ENCODE measurements around the gene HECTD1.

HECTD1 gene

DNA sequence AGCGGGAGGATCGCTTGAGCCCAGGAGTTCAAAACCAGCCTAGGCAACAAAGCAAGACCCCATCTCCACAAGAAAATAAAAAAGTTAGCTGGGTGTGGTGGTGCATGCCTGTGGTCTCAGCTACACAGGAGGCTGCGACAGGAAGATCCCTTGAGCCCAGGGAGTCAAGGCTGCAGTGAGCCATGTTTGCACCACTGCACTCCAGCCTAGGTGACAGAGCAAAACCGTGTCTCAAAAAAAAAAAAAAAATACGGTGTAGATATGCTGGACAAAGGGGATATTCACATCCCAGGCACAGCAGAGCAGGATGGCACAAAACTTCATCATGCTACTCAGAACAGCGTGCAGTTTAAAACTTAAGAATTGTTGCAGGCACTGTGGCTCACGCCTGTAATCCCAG lies 156.6 kb downstream of the HECTD1 start:
- DNase-seq (ENCODE audit: low read depth), result no peak
